SK-N-SH (cell line): ENCODE measurements around the gene FOXK1. TPM values are rescaled to one million over a fixed set of nuclear protein-coding genes. Genes with fewer than 3 reads are reported as not detected.

Experiments
- CTCF ChIA-PET: fragments of 300-600, 350-600 bp; formaldehyde crosslinking; extraction: SDS; loops from one replicate; lab custom pipeline; 2021; lab: Yijun Ruan, JAX
- POLR2A ChIA-PET: fragments of 350-600 bp; sonication (Branson Sonifier 250); formaldehyde crosslinking; extraction: SDS; loops from one replicate; lab custom pipeline; 2020; ENCODE audit warnings: antibody characterized with exemption, inconsistent platforms; lab: Yijun Ruan, JAX
- DNase-seq: peaks from one replicate; pipeline ENCODE4 v3.0.0; 2012
- H2AFZ ChIP-seq: fragments of 200-600 bp; sonication (generic); 2 replicates; pipeline ENCODE4 v1.8.1; 2016; ENCODE audit warnings: antibody characterized with exemption, mild to moderate bottlenecking, low read depth
- H3F3A ChIP-seq: fragments of 200-600 bp; sonication (generic); replicated peaks from 2 replicates; pipeline ENCODE3; 2016; ENCODE audit warnings: antibody characterized with exemption, mild to moderate bottlenecking; ENCODE audit not compliant: insufficient read depth
- H3K27ac ChIP-seq, 2 experiments: fragments of 200-500 bp in 1 of 2; fragments of 200-600 bp in 1 of 2; sonication (Bioruptor generic) in 1 of 2; sonication (generic), shearing (Covaris generic) in 1 of 2; 2 replicates each; pipeline versions ENCODE4 v1.5.1 to v1.6.1; 2014 to 2016; ENCODE audit warnings: low read depth in 2 of 2, inconsistent platforms in 1 of 2, low read length in 1 of 2, mild to moderate bottlenecking in 1 of 2, mixed read lengths in 1 of 2
- H3K27me3 ChIP-seq: fragments of 200-600 bp; sonication (generic), shearing (Covaris generic); 2 replicates; pipeline ENCODE4 v1.6.1; 2016; ENCODE audit warnings: mixed run types; ENCODE audit not compliant: insufficient read depth
- H3K36me3 ChIP-seq, 2 experiments: fragments of 200-500 bp in 1 of 2; fragments of 200-600 bp in 1 of 2; sonication (Bioruptor generic) in 1 of 2; sonication (generic) in 1 of 2; replicated peaks in 1 of 2; 2 replicates each; pipeline versions ENCODE3 to v1.5.1; 2014 to 2016; ENCODE audit warnings: low read length in 1 of 2, mild to moderate bottlenecking in 1 of 2; ENCODE audit not compliant: insufficient read depth in 2 of 2, control insufficient read depth in 1 of 2
- H3K4me1 ChIP-seq, 2 experiments: fragments of 200-500 bp in 1 of 2; fragments of 200-600 bp in 1 of 2; sonication (Bioruptor generic) in 1 of 2; sonication (generic), shearing (Covaris generic) in 1 of 2; 2 replicates each; pipeline versions ENCODE4 v1.5.1 to v1.6.1; 2014 to 2016; ENCODE audit warnings: low read depth in 1 of 2, low read length in 1 of 2, mixed run types in 1 of 2; ENCODE audit not compliant: insufficient read depth in 2 of 2, control insufficient read depth in 1 of 2
- H3K4me2 ChIP-seq: fragments of 200-600 bp; sonication (generic), shearing (Covaris generic); 2 replicates; pipeline ENCODE4 v1.6.1; 2017; ENCODE audit warnings: mixed run types
- H3K4me3 ChIP-seq, 2 experiments: fragments of 200-500 bp in 1 of 2; fragments of 200-600 bp in 1 of 2; sonication (Bioruptor generic) in 1 of 2; sonication (generic), shearing (Covaris generic) in 1 of 2; 2 replicates each; pipeline versions ENCODE4 v1.5.1 to v1.8.1; 2014 to 2016; ENCODE audit warnings: low read depth in 2 of 2, inconsistent platforms in 1 of 2, low read length in 1 of 2, mild to moderate bottlenecking in 1 of 2, mixed read lengths in 1 of 2, moderate library complexity in 1 of 2
- H3K79me2 ChIP-seq: fragments of 200-600 bp; sonication (generic); 2 replicates; pipeline ENCODE4 v1.8.1; 2017; ENCODE audit warnings: mild to moderate bottlenecking; ENCODE audit not compliant: insufficient read depth
- H3K9ac ChIP-seq: fragments of 200-600 bp; sonication (generic); 2 replicates; pipeline ENCODE4 v1.6.1; 2017; ENCODE audit warnings: mixed run types
- H3K9me2 ChIP-seq: fragments of 200-600 bp; sonication (generic); 2 replicates; pipeline ENCODE4 v1.6.1; 2017; ENCODE audit warnings: mixed run types
- H3K9me3 ChIP-seq: fragments of 200-600 bp; sonication (generic); 2 replicates; pipeline ENCODE4 v1.6.1; 2017; ENCODE audit warnings: mixed run types, mild to moderate bottlenecking, moderate library complexity
- H4K20me1 ChIP-seq: fragments of 200-600 bp; sonication (generic); 2 replicates; pipeline ENCODE4 v1.6.1; 2017; ENCODE audit warnings: mild to moderate bottlenecking, mixed run types; ENCODE audit not compliant: insufficient read depth
- ELF1 ChIP-seq: IDR thresholded peaks from 2 replicates; pipeline ENCODE4 v1.4.0; 2012
- EZH2phosphoT487 ChIP-seq: fragments of 200-600 bp; sonication (generic); IDR thresholded peaks from 2 replicates; pipeline ENCODE4 v1.6.1; 2017; ENCODE audit warnings: low read depth, mixed run types, mild to moderate bottlenecking, antibody characterized with exemption, moderate library complexity, borderline replicate concordance
- FOSL2 ChIP-seq: IDR thresholded peaks from 2 replicates; pipeline ENCODE4 v1.4.0; 2012; ENCODE audit warnings: low read depth, mild to moderate bottlenecking, moderate library complexity, borderline replicate concordance
- FOXJ3 ChIP-seq: sonication (generic); formaldehyde crosslinking; IDR thresholded peaks from 2 replicates; pipeline ENCODE4 v1.5.1; 2020; ENCODE audit warnings: mild to moderate bottlenecking, missing genetic modification reagents
- IRF3 ChIP-seq: fragments of 150-350 bp; IDR thresholded peaks from 2 replicates; pipeline ENCODE4 v1.6.1; 2016; ENCODE audit warnings: mild to moderate bottlenecking, low read depth, low read length
- MEF2A ChIP-seq: IDR thresholded peaks from 2 replicates; pipeline ENCODE4 v1.4.0; 2012; ENCODE audit warnings: low read depth, borderline replicate concordance
- NFIC ChIP-seq: IDR thresholded peaks from 2 replicates; pipeline ENCODE4 v1.4.0; 2012; ENCODE audit warnings: borderline replicate concordance
- PBX3 ChIP-seq: IDR thresholded peaks from 2 replicates; pipeline ENCODE4; 2012
- RCOR1 ChIP-seq: fragments of 150-350 bp; IDR thresholded peaks from 2 replicates; pipeline ENCODE4 v1.6.1; 2017; ENCODE audit warnings: antibody characterized with exemption, low read length
- RXRA ChIP-seq: IDR thresholded peaks from 2 replicates; pipeline ENCODE4 v1.4.0; 2012; ENCODE audit warnings: low read depth, mild to moderate bottlenecking, borderline replicate concordance
- SIN3A ChIP-seq: IDR thresholded peaks from 2 replicates; pipeline ENCODE4 v1.6.1; 2012; ENCODE audit warnings: low read depth, mild to moderate bottlenecking, low read length, moderate library complexity, borderline replicate concordance
- TEAD4 ChIP-seq: IDR thresholded peaks from 2 replicates; pipeline ENCODE4 v1.4.0; 2012; ENCODE audit warnings: mild to moderate bottlenecking, borderline replicate concordance; ENCODE audit not compliant: insufficient read depth
- USF2 ChIP-seq: fragments of 150-350 bp; IDR thresholded peaks from 2 replicates; pipeline ENCODE4 v1.6.1; 2017; ENCODE audit warnings: antibody characterized with exemption, low read length, low read depth, borderline replicate concordance
- ZBTB33 ChIP-seq: IDR thresholded peaks from 2 replicates; pipeline ENCODE4 v1.4.0; 2012; ENCODE audit warnings: low read depth, borderline replicate concordance
- WGBS: methylation state at CpG from one replicate; pipeline ENCODE4 v1.1.6; 2017; ENCODE audit warnings: low lambda C conversion rate; 5-methylcytosine and 5-hydroxymethylcytosine counted together
- polyA plus RNA-seq, 3 experiments: library from polyadenylated mRNA; depleted of rRNA; stranded (reverse); fragments of >200 nt; gene quantifications; 2 replicates each; pipeline ENCODE4 v1.2.3, GENCODE V29; 2012

The FOXK1 gene
- polyA plus RNA-seq, 1 of the 3 experiments (the other 2 are of a cell fraction): 4.7 TPM

GRCh38 chr7:4763091-4763793 lies 81.1 kb downstream of the FOXK1 start:
- Histone ChIP-seq H2AFZ (no peak overlapping the region), H3K9me3 (no peaks in the 10 kb centered on the region), H3K4me2 (no peak overlapping the region), H3K4me1 (no peaks in the 10 kb centered on the region), H3K36me3 (peaks cover 15 to 73% of the 10 kb centered on the region in 2 experiments), H4K20me1 (no peaks in the 10 kb centered on the region), H3F3A (no peaks in the 10 kb centered on the region), H3K27me3 (no peaks in the 10 kb centered on the region), H3K9me2 (no peaks in the 10 kb centered on the region)
- 98% methylated on average over 32 of the region's 32 CpGs for WGBS
- DNase-seq: no peak
- TF ChIP-seq USF2 (no peak), EZH2phosphoT487 (no peak), IRF3 (no peak), SIN3A (no peak), RCOR1 (no peak), FOXJ3 (CRISPR knock-in tag) (no peak), FOSL2 (no peak), ELF1 (no peak), TEAD4 (no peak)
- TF ChIP-seq, all 33 proteins: peak for 0
- H3K4me3 ChIP-seq: no peak overlapping the region
- no peaks in the 10 kb centered on the region for H3K79me2 ChIP-seq
- POLR2A ChIA-PET: no interaction called here
- no peak overlapping the region for H3K9ac ChIP-seq
- CTCF ChIA-PET: interaction anchor here (1.2 kb wide), 1 partner anchor 120 kb away, joined by 4 read pairs; the partner anchor contains the start of gene RADIL
- H3K27ac ChIP-seq: no peak overlapping the region

- no peaks in the 10 kb centered on the region for H4K20me1 ChIP-seq
- ChIA-PET CTCF (interaction anchor here (1.2 kb wide), 1 partner anchor 119 kb away, joined by 4 read pairs; the partner anchor contains the start of gene RADIL), POLR2A (no interaction called here)
- no peak overlapping the region for H3K27ac ChIP-seq
- no peak overlapping the region for H3K4me3 ChIP-seq
- TF ChIP-seq MEF2A (no peak), NFIC (no peak), ZBTB33 (no peak), PBX3 (no peak), IRF3 (no peak), TEAD4 (no peak), RXRA (no peak)
- DNase-seq: no peak
- H3F3A ChIP-seq: no peaks in the 10 kb centered on the region
- H3K36me3 ChIP-seq: peaks cover 15 to 67% of the 10 kb centered on the region in 2 experiments
- no peaks in the 10 kb centered on the region for H3K79me2 ChIP-seq
- no peak overlapping the region for H3K9ac ChIP-seq
- no peak overlapping the region for H2AFZ ChIP-seq
- H3K4me2 ChIP-seq: no peak overlapping the region
- 93% methylated on average over 21 of the region's 21 CpGs for WGBS
- no peaks in the 10 kb centered on the region for H3K27me3 ChIP-seq
- no peaks in the 10 kb centered on the region for H3K9me3 ChIP-seq
- no peaks in the 10 kb centered on the region for H3K4me1 ChIP-seq
- no peaks in the 10 kb centered on the region for H3K9me2 ChIP-seq
Measured at GRCh38 chr7:4763794-4764185, 81.7 kb downstream of the FOXK1 start.
